OCI-LY7 (cell line): ENCODE results near the gene ERCC6L2. TPM values are rescaled to one million over a fixed set of nuclear protein-coding genes. Genes with fewer than 3 reads are reported as not detected.

Source experiments
- BruUV-seq: library from RNA; stranded (reverse); fragments of 400-500 nt; replicated peaks from 2 replicates; lab custom pipeline; 2021; lab: Mats Ljungman, UMichigan
- CTCF ChIA-PET: fragments of 300-600 bp; sonication (Branson Sonifier 250); formaldehyde crosslinking; loops from one replicate; lab custom pipeline; 2022; ENCODE audit warnings: antibody characterized with exemption; ENCODE audit not compliant: unreplicated experiment; lab: Charles Lee
- POLR2A ChIA-PET: fragments of 300-600 bp; sonication (Branson Sonifier 250); formaldehyde crosslinking; loops from one replicate; lab custom pipeline; 2022; ENCODE audit warnings: antibody characterized with exemption; lab: Charles Lee
- DNase-seq: peaks from one replicate; pipeline ENCODE4 v3.0.0-alpha.2; 2015; ENCODE audit warnings: low spot score
- H2AFZ ChIP-seq: fragments of 200-600 bp; sonication (generic), shearing (Covaris generic); 2 replicates; pipeline ENCODE4 v1.6.1; 2014; ENCODE audit warnings: mild to moderate bottlenecking, antibody characterized with exemption, low read length, moderate library complexity
- H3K27ac ChIP-seq: fragments of 200-600 bp; sonication (generic); 2 replicates; pipeline ENCODE4 v1.5.1; 2014; ENCODE audit warnings: mixed run types, low read depth, mild to moderate bottlenecking, moderate library complexity, low read length, inconsistent platforms; ENCODE audit not compliant: poor library complexity, severe bottlenecking
- H3K36me3 ChIP-seq: fragments of 200-600 bp; sonication (generic); 2 replicates; pipeline ENCODE4 v1.6.1; 2014; ENCODE audit warnings: mild to moderate bottlenecking, antibody characterized with exemption, low read length, moderate library complexity, mixed read lengths; ENCODE audit not compliant: insufficient read depth
- H3K4me1 ChIP-seq: fragments of 200-600 bp; sonication (generic); 2 replicates; pipeline ENCODE4 v1.5.1; 2014; ENCODE audit warnings: mild to moderate bottlenecking, low read length; ENCODE audit not compliant: insufficient read depth, poor library complexity, severe bottlenecking
- H3K4me2 ChIP-seq: fragments of 200-600 bp; sonication (generic); 2 replicates; pipeline ENCODE4 v1.6.1; 2014; ENCODE audit warnings: mild to moderate bottlenecking, low read length
- H3K4me3 ChIP-seq: fragments of 200-600 bp; sonication (generic); 2 replicates; pipeline ENCODE4 v1.5.1; 2014; ENCODE audit warnings: mild to moderate bottlenecking, low read depth, low read length; ENCODE audit not compliant: poor library complexity, severe bottlenecking
- H3K79me2 ChIP-seq: fragments of 200-600 bp; sonication (generic); 2 replicates; pipeline ENCODE4 v1.6.1; 2016; ENCODE audit warnings: low read depth, mild to moderate bottlenecking, low read length, moderate library complexity, mixed read lengths; ENCODE audit not compliant: insufficient read depth
- H3K9me2 ChIP-seq: fragments of 200-600 bp; sonication (generic); 2 replicates; pipeline ENCODE4 v1.6.1; 2016; ENCODE audit warnings: mild to moderate bottlenecking, low read length, mixed read lengths; ENCODE audit not compliant: insufficient read depth
- H3K9me3 ChIP-seq: fragments of 200-600 bp; sonication (generic); 2 replicates; pipeline ENCODE4 v1.6.1; 2014; ENCODE audit warnings: mild to moderate bottlenecking, mixed run types, low read length, mixed read lengths
- H4K20me1 ChIP-seq: fragments of 200-600 bp; sonication (generic); 2 replicates; pipeline ENCODE4 v1.6.1; 2014; ENCODE audit warnings: mild to moderate bottlenecking, antibody characterized with exemption, low read length, moderate library complexity, mixed read lengths; ENCODE audit not compliant: insufficient read depth
- CTCF ChIP-seq: fragments of 200-600 bp; sonication (generic); conservative IDR thresholded peaks from 2 replicates; pipeline ENCODE4 v1.5.1; 2014; ENCODE audit warnings: mild to moderate bottlenecking, antibody characterized with exemption, low read length, moderate library complexity, mixed read lengths
- EZH2phosphoT487 ChIP-seq: fragments of 200-600 bp; sonication (generic); IDR thresholded peaks from 2 replicates; pipeline ENCODE4 v1.6.1; 2018; ENCODE audit warnings: low read depth, borderline replicate concordance, mild to moderate bottlenecking, mixed run types, antibody characterized with exemption, low read length, moderate library complexity, mixed read lengths
- intact Hi-C: fragments of 100-400 bp; cut with micrococcal nuclease; formaldehyde crosslinking; loops from one replicate; pipeline ENCODE4 v1.10.0; 2022; ENCODE audit not compliant: unreplicated experiment
- total RNA-seq, 2 experiments: library from RNA; depleted of rRNA in 1 of 2; stranded (reverse); fragments of >200 nt in 1 of 2; shearing (Covaris generic) in 1 of 2; gene quantifications; 2 replicates each; pipeline ENCODE4 v1.2.3, GENCODE V29; 2014 to 2022

Gene ERCC6L2
- total RNA-seq, 2 experiments from 2014 or later, result 34.9 to 38.7 TPM

- no peak overlapping the region for H3K4me2 ChIP-seq
- H3K79me2 ChIP-seq, result no peaks in the 10 kb centered on the region
- no peak overlapping the region for H2AFZ ChIP-seq
- BruUV-seq, result no TSS peak
- H3K27ac ChIP-seq, result no peak overlapping the region
- peaks cover 49% of the 10 kb centered on the region for H3K36me3 ChIP-seq
- intact Hi-C loops, result no loop called here
- no peak for DNase-seq
- TF ChIP-seq CTCF, result no peak
- no peak for TF ChIP-seq EZH2phosphoT487
- H4K20me1 ChIP-seq, result no peaks in the 10 kb centered on the region
- H3K4me1 ChIP-seq, result no peaks in the 10 kb centered on the region
- CTCF ChIA-PET, result no interaction called here
- no peak overlapping the region for H3K4me3 ChIP-seq
- peaks cover 19% of the 10 kb centered on the region; the same call in 1 of the 2 replicates for H3K9me3 ChIP-seq
- POLR2A ChIA-PET, result no interaction called here
- H3K9me2 ChIP-seq, result no peaks in the 10 kb centered on the region
Observed at GRCh38 chr9:95952471-95952870, 77.0 kb downstream of the ERCC6L2 start.

- CTCF ChIA-PET, result no interaction called here
- Histone ChIP-seq H3K79me2 (no peaks in the 10 kb centered on the region), H2AFZ (no peak overlapping the region), H3K9me3 (peaks cover 13% of the 10 kb centered on the region; the same call in 1 of the 2 replicates), H3K4me2 (no peak overlapping the region), H4K20me1 (no peaks in the 10 kb centered on the region), H3K9me2 (no peaks in the 10 kb centered on the region), H3K4me1 (no peaks in the 10 kb centered on the region), H3K4me3 (no peak overlapping the region), H3K27ac (no peak overlapping the region), H3K36me3 (peaks cover 36% of the 10 kb centered on the region)
- intact Hi-C loops, result no loop called here
- no peak for DNase-seq
- POLR2A ChIA-PET, result no interaction called here
- BruUV-seq, result no TSS peak
- TF ChIP-seq EZH2phosphoT487 (no peak), CTCF (no peak)
Observed at GRCh38 chr9:95953986-95954385, 78.5 kb downstream of the ERCC6L2 start.

- CTCF ChIA-PET, result no interaction called here
- Histone ChIP-seq H3K36me3 (peaks cover 37% of the 10 kb centered on the region), H3K27ac (no peak overlapping the region), H4K20me1 (no peaks in the 10 kb centered on the region), H3K4me3 (no peak overlapping the region), H3K79me2 (no peaks in the 10 kb centered on the region), H2AFZ (no peak overlapping the region), H3K4me1 (no peaks in the 10 kb centered on the region), H3K4me2 (no peak overlapping the region), H3K9me3 (peaks cover 13% of the 10 kb centered on the region; the same call in 1 of the 2 replicates), H3K9me2 (no peaks in the 10 kb centered on the region)
- intact Hi-C loops, result no loop called here
- no peak for DNase-seq
- no TSS peak for BruUV-seq
- POLR2A ChIA-PET, result no interaction called here
- TF ChIP-seq CTCF (no peak), EZH2phosphoT487 (no peak)
Observed at GRCh38 chr9:95954940-95955339, 79.4 kb downstream of the ERCC6L2 start.
